Activated naive CD8-positive, alpha-beta T cell (primary cell): ENCODE results near the gene TOP3B.

Experiments
- H3K27ac Mint-ChIP-seq: one replicate; pipeline ENCODE4 v1.8.0; 2021; ENCODE audit warnings: mixed read lengths
- H3K27me3 Mint-ChIP-seq: one replicate; pipeline ENCODE4 v1.8.0; 2021; ENCODE audit warnings: mixed read lengths
- H3K36me3 Mint-ChIP-seq: one replicate; pipeline ENCODE4 v1.8.0; 2021; ENCODE audit warnings: mixed read lengths
- H3K4me1 Mint-ChIP-seq: one replicate; pipeline ENCODE4 v1.8.0; 2021; ENCODE audit warnings: low read depth, mixed read lengths
- H3K4me3 Mint-ChIP-seq: one replicate; pipeline ENCODE4 v1.8.0; 2021; ENCODE audit warnings: mild to moderate bottlenecking, mixed read lengths
- H3K9me3 Mint-ChIP-seq: one replicate; pipeline ENCODE4 v1.8.0; 2021; ENCODE audit warnings: low read depth, mixed read lengths

Gene TOP3B

GRCh38 chr22:21939461-21939913, 43.1 kb downstream of the TOP3B start:
- H3K27ac Mint-ChIP-seq = peak overlapping the region; percentile 37
- H3K27me3 Mint-ChIP-seq = no peaks in the 10 kb centered on the region
- H3K4me1 Mint-ChIP-seq = peaks cover 41% of the 10 kb centered on the region
- no peak overlapping the region for H3K4me3 Mint-ChIP-seq
- no peaks in the 10 kb centered on the region for H3K9me3 Mint-ChIP-seq
- peaks cover 4% of the 10 kb centered on the region for H3K36me3 Mint-ChIP-seq

GRCh38 chr22:21938906-21939305, 43.7 kb downstream of the TOP3B start:
- H3K27me3 Mint-ChIP-seq = no peaks in the 10 kb centered on the region
- peaks cover 4% of the 10 kb centered on the region for H3K36me3 Mint-ChIP-seq
- peak overlapping the region; percentile 79 for H3K27ac Mint-ChIP-seq
- peak overlapping the region; percentile 84 for H3K4me3 Mint-ChIP-seq
- H3K9me3 Mint-ChIP-seq = no peaks in the 10 kb centered on the region
- H3K4me1 Mint-ChIP-seq = peaks cover 40% of the 10 kb centered on the region

GRCh38 chr22:21938071-21938822, 44.3 kb downstream of the TOP3B start:
- H3K9me3 Mint-ChIP-seq = no peaks in the 10 kb centered on the region
- peaks cover 4% of the 10 kb centered on the region for H3K36me3 Mint-ChIP-seq
- H3K4me1 Mint-ChIP-seq = peaks cover 39% of the 10 kb centered on the region
- H3K4me3 Mint-ChIP-seq = peak overlapping the region; percentile 84
- no peaks in the 10 kb centered on the region for H3K27me3 Mint-ChIP-seq
- peak overlapping the region; percentile 79 for H3K27ac Mint-ChIP-seq

- H3K4me3 Mint-ChIP-seq = peak overlapping the region; percentile 84
- peaks cover 35% of the 10 kb centered on the region for H3K4me1 Mint-ChIP-seq
- no peaks in the 10 kb centered on the region for H3K27me3 Mint-ChIP-seq
- H3K9me3 Mint-ChIP-seq = no peaks in the 10 kb centered on the region
- H3K36me3 Mint-ChIP-seq = peaks cover 4% of the 10 kb centered on the region
- peak overlapping the region; percentile 79 for H3K27ac Mint-ChIP-seq
These were observed 44.8 kb downstream of the TOP3B start for GRCh38 chr22:21937821-21938070.

GRCh38 chr22:21937041-21937820, 45.4 kb downstream of the TOP3B start:
- Mint-ChIP-seq H3K4me3 (peak overlapping the region; percentile 44), H3K4me1 (peaks cover 30% of the 10 kb centered on the region), H3K27me3 (no peaks in the 10 kb centered on the region), H3K36me3 (peaks cover 4% of the 10 kb centered on the region), H3K27ac (no peak overlapping the region), H3K9me3 (no peaks in the 10 kb centered on the region)

- Mint-ChIP-seq H3K4me3 (no peak overlapping the region), H3K27ac (no peak overlapping the region), H3K4me1 (peaks cover 24% of the 10 kb centered on the region), H3K9me3 (no peaks in the 10 kb centered on the region), H3K36me3 (peaks cover 4% of the 10 kb centered on the region), H3K27me3 (no peaks in the 10 kb centered on the region)
These were observed 46.3 kb downstream of the TOP3B start for GRCh38 chr22:21936151-21936775.

- Mint-ChIP-seq H3K27ac (no peak overlapping the region), H3K36me3 (peaks cover 9% of the 10 kb centered on the region), H3K9me3 (no peaks in the 10 kb centered on the region), H3K27me3 (no peaks in the 10 kb centered on the region), H3K4me3 (no peak overlapping the region), H3K4me1 (peaks cover 22% of the 10 kb centered on the region)
These were observed 48.7 kb downstream of the TOP3B start for GRCh38 chr22:21933910-21934309.

GRCh38 chr22:21933413-21933812, 49.2 kb downstream of the TOP3B start:
- Mint-ChIP-seq H3K4me3 (no peak overlapping the region), H3K36me3 (peaks cover 10% of the 10 kb centered on the region), H3K27me3 (no peaks in the 10 kb centered on the region), H3K4me1 (peaks cover 18% of the 10 kb centered on the region), H3K9me3 (no peaks in the 10 kb centered on the region), H3K27ac (no peak overlapping the region)

- no peaks in the 10 kb centered on the region for H3K9me3 Mint-ChIP-seq
- H3K27me3 Mint-ChIP-seq = no peaks in the 10 kb centered on the region
- H3K27ac Mint-ChIP-seq = no peak overlapping the region
- H3K4me1 Mint-ChIP-seq = peaks cover 8% of the 10 kb centered on the region
- peaks cover 10% of the 10 kb centered on the region for H3K36me3 Mint-ChIP-seq
- H3K4me3 Mint-ChIP-seq = no peak overlapping the region
These were observed 50.2 kb downstream of the TOP3B start for GRCh38 chr22:21932347-21932746.

GRCh38 chr22:21931056-21931455, 51.5 kb downstream of the TOP3B start:
- Mint-ChIP-seq H3K36me3 (peaks cover 10% of the 10 kb centered on the region), H3K4me1 (peaks cover 3% of the 10 kb centered on the region), H3K27ac (no peak overlapping the region), H3K27me3 (no peaks in the 10 kb centered on the region), H3K4me3 (no peak overlapping the region), H3K9me3 (no peaks in the 10 kb centered on the region)

- no peak overlapping the region for H3K27ac Mint-ChIP-seq
- H3K27me3 Mint-ChIP-seq = no peaks in the 10 kb centered on the region
- no peaks in the 10 kb centered on the region for H3K9me3 Mint-ChIP-seq
- peaks cover 7% of the 10 kb centered on the region for H3K36me3 Mint-ChIP-seq
- no peak overlapping the region for H3K4me3 Mint-ChIP-seq
- H3K4me1 Mint-ChIP-seq = peaks cover 3% of the 10 kb centered on the region
These were observed 53.3 kb downstream of the TOP3B start for GRCh38 chr22:21929253-21929652.

GRCh38 chr22:21928048-21928447, 54.5 kb downstream of the TOP3B start:
- Mint-ChIP-seq H3K4me3 (no peak overlapping the region), H3K4me1 (peaks cover 3% of the 10 kb centered on the region), H3K9me3 (no peaks in the 10 kb centered on the region), H3K27ac (no peak overlapping the region), H3K36me3 (peaks cover 7% of the 10 kb centered on the region), H3K27me3 (no peaks in the 10 kb centered on the region)

GRCh38 chr22:21927174-21927823, 55.3 kb downstream of the TOP3B start:
- Mint-ChIP-seq H3K4me1 (peaks cover 3% of the 10 kb centered on the region), H3K4me3 (no peak overlapping the region), H3K36me3 (peaks cover 7% of the 10 kb centered on the region), H3K27me3 (no peaks in the 10 kb centered on the region), H3K9me3 (no peaks in the 10 kb centered on the region), H3K27ac (no peak overlapping the region)

GRCh38 chr22:21926728-21927127, 55.9 kb downstream of the TOP3B start:
- no peaks in the 10 kb centered on the region for H3K9me3 Mint-ChIP-seq
- H3K36me3 Mint-ChIP-seq = peaks cover 7% of the 10 kb centered on the region
- no peak overlapping the region for H3K27ac Mint-ChIP-seq
- H3K27me3 Mint-ChIP-seq = no peaks in the 10 kb centered on the region
- no peak overlapping the region for H3K4me3 Mint-ChIP-seq
- peaks cover 3% of the 10 kb centered on the region for H3K4me1 Mint-ChIP-seq

GRCh38 chr22:21923163-21923561, 59.4 kb downstream of the TOP3B start:
- Mint-ChIP-seq H3K4me3 (no peak overlapping the region), H3K36me3 (no peaks in the 10 kb centered on the region), H3K9me3 (no peaks in the 10 kb centered on the region)

More at GRCh38 chr22:21923163-21923561, 59.4 kb downstream of the TOP3B start:
- Mint-ChIP-seq H3K27ac (no peak overlapping the region), H3K4me1 (no peaks in the 10 kb centered on the region), H3K27me3 (no peaks in the 10 kb centered on the region)
